Pancreas (tissue), 10 donors: Measurements from ENCODE around the gene NBEA. TPM values are rescaled to one million over a fixed set of nuclear protein-coding genes. Genes with fewer than 3 reads are reported as not detected.

Experiments
- ATAC-seq, 4 donors: fragments of 200-7000 bp; cut with Tn5 transposase; one replicate each; pipeline versions ENCODE4 v1.8.0 to v1.9.1; 2020; ENCODE audit warnings: mild to moderate bottlenecking in 4 of 4, moderate library complexity in 4 of 4
- DNase-seq, 6 donors: peaks; one replicate each; pipeline ENCODE4 v3.0.0-alpha.2; 2020
- FAIRE-seq: peaks from 2 replicates; lab custom pipeline; 2012; peaks lifted over from hg19 to GRCh38; lab: Jason Lieb, UNC
- H3K27ac ChIP-seq, 4 donors: fragments of 200-600 bp; sonication (generic); 1 replicate in 3 of 4; 2 replicates in 1 of 4; pipeline versions ENCODE4 v1.5.0 to v1.8.0; 2020
- H3K27me3 ChIP-seq, 4 donors: fragments of 200-600 bp; one replicate each; pipeline ENCODE4 v1.8.0; 2021
- H3K36me3 ChIP-seq, 3 donors: fragments of 200-600 bp; sonication (generic) in 1 of 3; one replicate each; pipeline versions ENCODE4 v1.5.0 to v1.8.0; 2020 to 2021
- H3K4me1 ChIP-seq, 3 donors: fragments of 200-600 bp; one replicate each; pipeline ENCODE4 v1.8.0; 2021
- H3K4me3 ChIP-seq, 4 donors: fragments of 200-600 bp; sonication (generic) in 2 of 4; one replicate each; pipeline versions ENCODE4 v1.5.0 to v1.8.0; 2020 to 2021
- H3K9me3 ChIP-seq, 4 donors: fragments of 200-600 bp; one replicate each; pipeline ENCODE4 v1.8.0; 2021
- CTCF ChIP-seq, 4 donors: fragments of 200-600 bp; sonication (generic) in 3 of 4; IDR thresholded peaks; one replicate each; pipeline versions ENCODE4 v1.5.0 to v1.8.0; 2021; ENCODE audit warnings: antibody characterized with exemption in 4 of 4
- WGBS, 2 donors: extraction: QIAGEN DNeasy Blood & Tissue Kit; methylation state at CpG; one replicate each; pipeline ENCODE4 v1.1.7; 2013; 5-methylcytosine and 5-hydroxymethylcytosine counted together
- intact Hi-C, 3 donors: fragments of 100-400 bp; cut with DNase I; formaldehyde crosslinking; loops; one replicate each; pipeline versions ENCODE4 v1.11.1 to v1.14.2; 2022
- polyA plus RNA-seq, 2 donors: library from polyadenylated mRNA; stranded (reverse); fragments of 200-250 nt; gene quantifications; one replicate each; pipeline ENCODE4 v1.2.3, GENCODE V29; 2013
- total RNA-seq, 6 donors: library from RNA; stranded (reverse); fragmentation: NEBNext Ultra II Directional in 4 of 6; extraction: Animal tissue kit (Norgen Biotek cat#: 25700) in 4 of 6; gene quantifications; one replicate each; pipeline versions ENCODE4 v1.2.1 to v1.2.4, GENCODE V29; 2021 to 2023
- donor health status: healthy with polysubstance abuse.
- donor health status: DM: no; HTN: no; CAD: no; lungs with moderate emphysema.
- donor health status: DM: no; HTN: no; CAD: no.
- donor health status: control.
- donor health status: control.
- donor health status: Bipolar disorder and iron deficiency.
- donor health status: DM: yes; HTN: yes; CAD: no.
- donor health status: DM: no; HTN: no; CAD: no.
- donor health status: DM: no; HTN: no; CAD: no.
- donor health status: DM: yes; HTN: yes; CAD: no.

NBEA gene
- total and polyA plus RNA-seq, 8 donors = 2.4 to 10.4 (median 4.8) TPM

- no peak overlapping the region for H3K27ac ChIP-seq
- no peaks in the 10 kb centered on the region for H3K27me3 ChIP-seq
- WGBS, 2 donors = 94 to 98% methylated on average over 8 of the region's 8 CpGs
- FAIRE-seq (no peak), DNase-seq (no peak), ATAC-seq (no peak)
- no peak for TF ChIP-seq CTCF (IDR thresholded peaks at IDR 0.05)
- H3K9me3 ChIP-seq = no peaks in the 10 kb centered on the region
- H3K4me3 ChIP-seq = no peak overlapping the region
- intact Hi-C loops = no loop called here
- H3K36me3 ChIP-seq = no peaks in the 10 kb centered on the region
- no peaks in the 10 kb centered on the region for H3K4me1 ChIP-seq
Measured at GRCh38 chr13:35198613-35199200, 256.6 kb downstream of the NBEA start.

GRCh38 chr13:35208587-35208986 lies 266.5 kb downstream of the NBEA start:
- intact Hi-C loops = no loop called here

GRCh38 chr13:35210261-35210660 lies 268.2 kb downstream of the NBEA start:
- FAIRE-seq (no peak), DNase-seq (no peak), ATAC-seq (no peak)
- no peaks in the 10 kb centered on the region for H3K9me3 ChIP-seq
- H3K4me3 ChIP-seq = no peak overlapping the region
- intact Hi-C loops = no loop called here
- no peak for TF ChIP-seq CTCF (IDR thresholded peaks at IDR 0.05)
- WGBS, 2 donors = 93% methylated on average over 2 of the region's 2 CpGs
- no peak overlapping the region for H3K27ac ChIP-seq
- no peaks in the 10 kb centered on the region for H3K4me1 ChIP-seq
- no peaks in the 10 kb centered on the region for H3K36me3 ChIP-seq
- no peaks in the 10 kb centered on the region for H3K27me3 ChIP-seq

More at GRCh38 chr13:35208587-35208986, 266.5 kb downstream of the NBEA start:
- 77 to 89% methylated on average over 1 of the region's 1 CpG for WGBS, 2 donors
- H3K9me3 ChIP-seq = no peaks in the 10 kb centered on the region
- ATAC-seq = no peak
- FAIRE-seq = no peak
- no peak overlapping the region for H3K4me3 ChIP-seq
- H3K36me3 ChIP-seq = no peaks in the 10 kb centered on the region
- H3K27me3 ChIP-seq = no peaks in the 10 kb centered on the region
- H3K4me1 ChIP-seq = no peaks in the 10 kb centered on the region
- no peak overlapping the region for H3K27ac ChIP-seq
- DNase-seq = no peak
- TF ChIP-seq CTCF (IDR thresholded peaks at IDR 0.05) = no peak

- no peaks in the 10 kb centered on the region for H3K4me1 ChIP-seq
- no peak overlapping the region for H3K27ac ChIP-seq
- H3K36me3 ChIP-seq = no peaks in the 10 kb centered on the region
- DNase-seq = no peak
- no peak for FAIRE-seq
- ATAC-seq = no peak
- H3K9me3 ChIP-seq = no peaks in the 10 kb centered on the region
- intact Hi-C loops = no loop called here
- 87 to 93% methylated on average over 4 of the region's 4 CpGs for WGBS, 2 donors
- TF ChIP-seq CTCF (IDR thresholded peaks at IDR 0.05) = no peak
- H3K27me3 ChIP-seq = no peaks in the 10 kb centered on the region
- H3K4me3 ChIP-seq = no peak overlapping the region
Measured at GRCh38 chr13:35211949-35212348, 269.9 kb downstream of the NBEA start.

GRCh38 chr13:35213911-35214310 lies 271.8 kb downstream of the NBEA start:
- intact Hi-C loops = no loop called here
- Histone ChIP-seq H3K4me1 (no peaks in the 10 kb centered on the region), H3K9me3 (no peaks in the 10 kb centered on the region), H3K36me3 (no peaks in the 10 kb centered on the region), H3K27me3 (no peaks in the 10 kb centered on the region), H3K27ac (no peak overlapping the region), H3K4me3 (no peak overlapping the region)
- no peak for TF ChIP-seq CTCF (IDR thresholded peaks at IDR 0.05)
- no peak for FAIRE-seq
- no peak for DNase-seq
- 86 to 91% methylated on average over 3 of the region's 3 CpGs for WGBS, 2 donors
- ATAC-seq = no peak
